ENCODE data around the gene AP2A2.
A peak's percentile ranks its signal among the peaks of the same experiment; 100 is the strongest.
"Not testable (repeated sequence)": the region's sequence is repeated elsewhere in the genome, so short reads cannot be mapped to it uniquely, and the experiment has no call there.

The AP2A2 gene

DNA sequence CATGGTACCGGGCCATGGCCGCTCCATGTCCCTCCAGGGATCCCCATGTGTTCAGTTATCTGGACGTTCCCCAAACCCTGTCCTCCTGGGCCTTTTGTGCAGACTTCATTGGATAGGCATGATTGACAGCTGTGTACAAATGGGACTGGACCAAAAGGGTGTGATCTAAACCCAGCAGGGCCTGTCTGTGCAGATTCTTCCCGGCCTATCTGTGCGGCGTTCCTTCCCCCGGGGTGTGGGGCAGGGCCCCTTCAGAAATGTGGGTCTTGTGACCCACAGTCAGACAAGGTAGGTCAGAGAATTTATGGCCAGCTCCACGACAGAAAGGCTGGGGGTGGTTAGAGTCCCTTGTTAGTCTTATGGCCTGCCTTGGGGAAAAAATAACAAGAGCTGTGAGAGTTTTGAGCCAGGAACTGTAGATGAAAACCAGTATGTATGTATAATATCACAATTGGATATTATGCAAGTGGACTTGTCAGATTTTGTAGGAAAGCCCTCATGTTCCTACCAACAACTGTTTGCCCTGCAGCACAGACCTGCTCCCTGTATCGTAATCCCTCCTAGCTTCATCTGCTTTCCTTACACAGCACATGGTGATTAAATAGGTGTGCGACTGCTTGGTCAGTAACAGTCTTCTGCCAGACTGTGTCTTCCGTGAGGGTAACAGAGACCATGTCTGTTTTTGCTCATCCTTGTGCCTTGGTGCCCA, 31.7 kb downstream of the AP2A2 start:
- no peak for DNase-seq

DNA sequence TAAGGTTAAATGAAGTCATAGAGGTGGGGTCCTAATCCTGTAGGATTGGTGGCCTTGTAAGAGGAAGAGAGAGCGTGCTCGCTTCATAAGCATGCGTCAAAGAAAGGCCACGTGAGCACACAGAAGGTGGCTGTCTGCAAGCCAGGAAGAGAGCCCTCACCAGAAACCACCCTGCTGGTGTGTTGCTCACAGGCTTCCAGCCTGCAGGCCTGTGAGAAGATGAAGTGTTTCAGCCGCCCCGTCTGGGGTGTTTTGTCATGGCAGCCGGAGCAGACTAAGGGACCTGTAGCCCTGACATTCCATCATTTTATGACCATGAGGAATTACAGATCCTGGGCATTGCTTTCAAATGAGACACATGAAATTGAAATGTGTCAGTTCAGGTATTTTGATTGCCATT, 32.4 kb downstream of the AP2A2 start:
- DNase-seq: no peak

DNA sequence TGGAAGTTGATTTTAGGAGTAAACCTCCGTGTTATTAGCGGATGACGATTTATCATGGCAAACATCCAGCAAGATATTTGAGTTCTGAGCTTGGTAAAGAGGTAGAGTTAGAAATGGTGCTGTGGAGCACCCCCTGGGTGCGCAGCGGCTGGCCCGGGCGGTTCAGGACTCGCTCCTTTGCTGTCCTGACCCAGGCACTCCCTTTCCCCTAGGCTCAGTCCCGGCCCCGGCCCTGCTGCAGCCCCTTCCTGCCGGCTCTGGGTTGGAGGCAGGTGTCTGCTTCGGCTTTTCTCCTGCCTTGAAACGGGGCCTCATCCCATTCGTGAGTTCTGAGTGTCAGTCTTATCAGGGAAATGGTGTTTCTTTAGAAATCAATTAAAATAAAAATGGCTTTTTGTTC, 33.4 kb downstream of the AP2A2 start:
- DNase-seq: no peak

DNA sequence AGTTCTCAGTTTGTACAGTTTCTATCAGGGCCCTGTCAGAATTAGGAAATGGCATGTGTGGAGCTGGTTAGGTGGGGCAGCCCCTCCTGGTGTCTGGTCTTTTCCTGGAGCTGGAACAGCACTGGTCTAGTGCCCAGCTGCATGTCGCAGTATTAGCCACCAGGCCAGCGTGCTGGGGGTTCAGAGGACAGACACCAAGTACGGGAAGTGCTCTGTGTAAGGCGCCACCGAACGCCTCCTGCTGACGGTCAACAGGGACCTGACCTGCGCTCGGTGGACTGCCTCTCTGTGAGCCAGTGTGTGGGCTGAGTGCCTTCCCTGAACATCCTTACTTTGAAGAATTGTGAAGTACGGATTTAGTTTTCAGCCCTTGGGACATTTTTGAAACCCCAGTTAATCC, 33.9 kb downstream of the AP2A2 start:
- no peak for DNase-seq

DNA sequence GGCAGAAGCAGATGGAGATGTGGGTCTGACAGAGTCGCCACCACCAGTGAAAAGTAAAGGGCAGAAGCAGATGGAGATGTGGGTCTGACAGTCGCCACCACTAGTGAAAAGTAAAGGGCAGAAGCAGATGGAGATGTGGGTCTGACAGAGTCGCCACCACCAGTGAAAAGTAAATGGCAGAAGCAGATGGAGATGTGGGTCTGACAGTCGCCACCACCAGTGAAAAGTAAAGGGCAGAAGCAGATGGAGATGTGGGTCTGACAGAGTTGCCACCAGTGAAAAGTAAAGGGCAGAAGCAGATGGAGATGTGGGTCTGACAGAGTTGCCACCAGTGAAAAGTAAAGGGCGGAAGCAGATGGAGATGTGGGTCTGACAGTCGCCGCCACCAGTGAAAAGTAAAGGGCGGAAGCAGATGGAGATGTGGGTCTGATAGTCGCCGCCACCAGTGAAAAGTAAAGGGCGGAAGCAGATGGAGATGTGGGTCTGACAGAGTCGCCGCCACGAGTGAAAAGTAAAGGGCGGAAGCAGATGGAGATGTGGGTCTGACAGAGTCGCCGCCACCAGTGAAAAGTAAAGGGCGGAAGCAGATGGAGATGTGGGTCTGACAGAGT, 35.7 kb downstream of the AP2A2 start:
- DNase-seq: not testable (repeated sequence)

DNA sequence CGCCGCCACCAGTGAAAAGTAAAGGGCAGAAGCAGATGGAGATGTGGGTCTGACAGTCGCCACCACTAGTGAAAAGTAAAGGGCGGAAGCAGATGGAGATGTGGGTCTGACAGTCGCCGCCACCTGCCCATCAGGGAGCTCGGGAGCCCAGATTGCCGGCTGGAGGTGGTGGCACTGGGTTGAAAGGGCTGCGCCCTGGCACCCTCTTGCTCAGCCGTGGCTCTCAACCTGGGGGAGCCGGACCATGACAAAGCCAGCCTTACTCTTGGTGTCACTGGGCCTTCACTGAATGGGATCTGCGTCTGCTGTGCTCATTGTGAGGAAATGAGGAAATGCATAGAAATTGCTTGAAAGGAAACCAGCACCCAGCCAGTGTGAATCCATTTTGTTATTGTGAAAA, 36.3 kb downstream of the AP2A2 start:
- no peak for DNase-seq

DNA sequence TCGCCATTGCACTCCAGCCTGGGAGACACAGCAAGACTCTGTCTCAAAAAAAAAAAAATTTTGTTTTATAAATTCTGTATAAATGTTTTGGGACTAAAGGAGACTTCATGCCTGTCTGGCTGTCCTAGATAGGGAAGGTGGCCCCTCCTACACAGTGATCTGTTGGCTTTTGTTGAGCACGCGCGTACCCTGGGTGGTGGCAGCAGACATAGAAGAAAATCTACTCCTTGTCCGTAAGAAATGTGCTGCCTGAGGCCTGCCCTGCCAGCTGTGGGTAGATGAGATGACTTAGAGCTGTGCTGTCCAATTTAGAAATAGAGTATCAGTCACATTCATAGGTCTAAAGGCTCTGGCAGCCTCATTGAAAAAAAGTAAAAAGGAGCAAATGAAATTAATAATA, 37.0 kb downstream of the AP2A2 start:
- no peak for DNase-seq

DNA sequence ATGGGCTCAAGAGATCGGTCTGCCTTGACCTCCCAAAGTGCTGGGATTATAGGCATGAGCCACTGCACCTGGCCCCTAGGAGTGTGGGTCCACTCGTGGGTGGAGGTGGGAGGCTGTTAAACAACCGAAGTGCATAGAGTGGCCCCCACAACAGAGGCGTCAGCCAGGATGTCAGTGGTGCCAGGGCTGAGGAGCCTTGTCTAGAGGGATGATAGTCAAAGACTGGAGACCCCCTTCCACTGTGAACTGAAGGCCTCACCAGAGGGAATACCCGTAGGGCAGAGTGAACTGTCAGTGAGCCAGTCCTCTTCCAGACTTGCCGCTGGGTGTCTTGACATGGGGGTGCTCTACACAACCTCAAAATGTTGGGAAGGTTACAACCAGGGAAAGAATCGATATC, 38.2 kb downstream of the AP2A2 start:
- no peak for DNase-seq

DNA sequence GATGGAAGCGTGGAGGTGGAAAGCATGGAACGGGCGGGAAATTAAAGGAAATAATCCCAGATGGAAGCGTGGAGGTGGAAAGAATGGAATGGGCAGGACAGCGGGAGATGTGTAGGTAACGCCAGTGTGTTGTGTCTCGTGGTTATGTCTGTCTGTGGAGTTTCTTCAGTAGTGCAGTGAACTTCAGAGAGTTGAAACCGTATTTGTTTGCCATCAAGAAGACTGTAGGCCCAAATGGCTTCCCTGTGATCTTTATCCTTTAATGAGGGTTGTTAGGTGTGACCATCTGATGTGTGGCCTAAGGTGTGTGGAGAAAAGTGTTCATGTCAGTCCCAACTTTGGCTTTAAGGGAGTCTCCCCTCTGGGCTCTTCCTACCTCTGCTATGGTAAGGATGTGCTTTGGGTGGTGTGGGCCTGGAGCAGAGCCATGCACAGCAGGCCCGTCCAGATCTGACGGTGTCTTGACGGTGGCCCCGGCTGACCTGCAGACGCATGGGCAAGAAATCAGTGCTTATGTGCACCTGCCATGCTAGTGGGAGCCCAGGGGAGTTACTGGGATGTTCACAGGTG, 39.6 kb downstream of the AP2A2 start:
- DNase-seq: no peak

DNA sequence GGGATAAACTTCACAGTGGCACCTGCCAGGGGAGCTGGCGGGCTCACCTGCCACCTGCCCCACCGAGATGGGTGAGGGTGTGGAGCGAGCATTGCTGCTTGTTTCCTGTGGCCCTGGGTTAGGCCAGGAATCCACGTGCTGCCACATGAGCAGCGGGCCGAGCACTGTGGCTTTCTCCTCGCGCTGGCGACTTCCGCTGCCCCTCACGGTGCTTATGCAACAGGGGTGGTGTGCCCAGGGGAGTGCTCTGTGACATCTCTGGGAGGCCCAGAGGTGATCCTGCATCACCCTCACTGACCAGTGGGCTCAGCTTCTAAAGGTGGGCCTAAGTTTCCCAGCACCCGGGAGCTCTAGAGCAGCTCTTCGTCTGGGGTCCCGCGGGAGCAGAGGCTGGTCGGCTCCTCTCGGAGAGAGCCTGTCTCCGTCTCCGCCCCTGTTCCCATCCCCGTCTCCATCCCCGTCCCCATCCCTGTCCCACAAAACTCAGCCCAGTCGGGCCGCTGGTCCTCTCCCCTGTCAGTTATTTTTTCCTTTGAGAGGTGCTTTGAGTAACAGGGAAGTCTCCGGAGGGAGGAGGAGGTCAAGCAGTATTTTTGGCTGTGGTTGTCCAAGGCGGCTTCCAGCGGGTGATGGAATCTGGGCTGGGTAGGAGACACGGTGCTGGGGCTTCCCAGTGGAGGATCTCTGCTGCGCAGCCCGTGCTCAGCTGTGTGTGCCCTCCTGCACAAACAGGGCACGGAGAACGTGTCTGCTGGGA, 42.5 kb downstream of the AP2A2 start:
- no peak for DNase-seq

DNA sequence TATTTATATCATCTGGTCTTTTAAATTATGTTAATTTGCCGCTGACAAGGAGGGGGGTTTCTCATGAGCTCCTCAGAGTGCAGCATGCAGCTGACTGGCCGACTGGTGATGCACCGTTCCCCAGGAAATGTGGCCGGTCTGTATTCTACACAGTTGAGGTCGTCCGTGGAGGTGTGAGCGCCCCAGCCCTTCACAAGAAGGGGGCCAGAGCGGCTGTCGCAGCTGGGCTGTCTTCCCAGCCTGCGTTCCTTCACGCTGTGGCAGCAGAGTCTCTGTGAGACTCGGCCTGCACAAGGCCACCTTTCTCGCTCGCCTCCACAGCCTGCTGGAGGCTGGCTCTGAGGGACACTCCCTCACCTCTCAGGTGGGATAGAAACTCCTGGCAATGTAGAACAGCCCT, 43.2 kb downstream of the AP2A2 start:
- DNase-seq: no peak

DNA sequence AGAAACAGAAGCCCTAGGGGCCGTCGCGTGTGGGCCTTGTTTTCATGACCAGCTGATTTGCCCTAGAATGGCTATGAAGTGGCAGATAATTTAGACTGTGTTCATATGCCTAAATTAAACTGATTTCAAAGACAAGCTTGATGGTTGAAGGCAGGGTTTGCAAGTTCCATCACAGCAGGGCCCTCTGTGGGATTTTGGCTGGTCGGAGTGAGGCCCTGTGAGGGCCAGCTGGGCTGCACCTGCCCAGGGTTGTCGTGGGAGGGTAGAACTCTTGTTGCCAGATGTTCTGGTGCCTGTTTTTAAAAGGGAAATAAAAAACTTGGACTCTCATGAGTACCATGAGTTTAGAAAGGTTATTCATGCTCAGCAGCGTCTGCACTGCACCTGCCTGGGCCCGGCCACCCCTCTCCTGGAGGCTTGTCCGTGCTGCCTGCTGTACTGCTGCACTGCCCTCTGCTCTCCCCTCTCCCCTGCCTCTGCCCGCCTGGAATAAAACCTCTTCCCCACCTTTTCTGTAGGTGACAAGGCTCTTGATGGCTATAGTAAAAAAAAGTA, 44.1 kb downstream of the AP2A2 start:
- DNase-seq: no peak

DNA sequence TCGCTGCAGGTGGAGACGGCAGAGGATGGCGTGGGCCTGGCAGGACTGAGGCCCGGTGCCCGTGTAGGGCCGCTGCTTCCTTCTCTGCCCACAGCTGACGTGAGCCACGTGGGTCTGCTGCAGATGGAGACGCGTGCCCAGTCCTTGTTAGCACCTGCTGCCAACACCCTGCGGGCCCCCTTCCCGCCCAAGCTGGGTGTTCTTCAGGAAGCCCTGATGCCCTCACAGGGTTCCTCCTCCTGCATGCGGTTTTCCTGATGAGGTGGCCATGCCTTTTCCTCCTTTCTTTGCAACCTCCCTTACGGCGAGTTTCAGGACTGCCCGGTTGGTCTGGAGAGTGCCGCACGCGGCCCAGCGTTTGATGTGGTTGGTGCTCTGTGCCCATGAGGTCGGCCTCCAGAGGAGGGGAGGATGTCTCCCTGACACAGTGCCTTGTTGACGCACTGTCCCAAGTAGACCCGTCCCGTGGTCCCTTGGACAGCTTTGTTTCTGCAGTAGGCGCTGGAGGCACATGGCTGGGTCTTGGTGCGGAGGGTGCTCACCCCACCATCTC, 44.7 kb downstream of the AP2A2 start:
- DNase-seq: no peak

DNA sequence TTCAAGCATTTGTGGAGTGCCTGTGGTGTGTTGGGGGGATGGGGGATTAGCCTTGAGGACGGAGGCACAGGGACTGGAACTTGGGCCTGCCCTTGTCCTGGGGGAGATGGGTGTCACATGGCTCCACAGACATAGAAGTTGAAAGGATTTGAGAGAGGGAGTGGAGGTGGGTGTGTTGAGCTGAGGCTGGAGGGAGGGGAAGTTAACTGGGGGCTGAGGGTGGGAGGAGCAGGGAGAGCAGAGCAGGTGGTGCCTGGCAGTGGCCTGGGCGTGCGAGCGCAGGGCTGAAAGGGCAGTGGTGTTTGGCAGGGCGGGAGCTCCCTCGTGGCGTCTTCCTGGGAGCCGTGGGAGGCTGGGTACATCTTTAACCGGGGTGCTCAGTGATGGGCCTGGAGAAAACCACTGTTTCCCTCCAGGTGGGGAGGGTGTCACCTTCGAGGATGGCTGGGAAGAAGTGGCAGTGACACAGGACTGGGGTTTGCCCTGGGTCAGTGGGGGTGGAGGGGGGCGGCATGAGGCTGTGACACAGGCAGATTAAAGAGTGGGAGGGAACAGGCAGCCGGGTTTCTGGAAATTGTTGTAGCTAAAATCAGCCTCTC, 45.5 kb downstream of the AP2A2 start:
- DNase-seq: no peak

DNA sequence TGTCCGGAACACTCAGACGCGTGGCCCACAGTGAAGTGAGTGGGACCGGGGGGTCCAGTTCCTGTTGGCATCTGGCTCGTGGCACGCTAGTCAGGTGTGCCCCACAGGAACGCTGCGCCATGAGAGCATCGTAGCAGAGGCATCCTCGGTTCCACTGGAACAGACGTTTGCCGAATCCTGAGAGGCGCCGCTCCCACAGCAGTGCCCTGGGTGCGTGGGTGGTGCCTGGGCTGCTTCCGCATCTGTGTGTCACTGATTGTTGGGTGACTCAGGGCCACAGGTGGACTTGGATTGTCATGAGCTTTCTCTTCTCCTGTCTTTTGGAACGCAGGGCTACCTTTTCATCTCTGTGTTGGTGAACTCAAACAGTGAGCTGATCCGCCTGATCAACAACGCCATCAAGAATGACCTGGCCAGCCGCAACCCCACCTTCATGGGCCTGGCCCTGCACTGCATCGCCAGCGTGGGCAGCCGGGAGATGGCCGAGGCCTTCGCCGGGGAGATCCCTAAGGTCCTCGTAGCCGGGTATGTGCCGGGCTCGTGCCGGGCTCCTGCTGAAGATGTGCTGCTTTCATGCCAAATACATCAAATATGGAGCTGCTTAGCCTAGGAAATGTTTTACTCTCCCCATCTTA, 46.2 kb downstream of the AP2A2 start:
- DNase-seq: no peak

DNA sequence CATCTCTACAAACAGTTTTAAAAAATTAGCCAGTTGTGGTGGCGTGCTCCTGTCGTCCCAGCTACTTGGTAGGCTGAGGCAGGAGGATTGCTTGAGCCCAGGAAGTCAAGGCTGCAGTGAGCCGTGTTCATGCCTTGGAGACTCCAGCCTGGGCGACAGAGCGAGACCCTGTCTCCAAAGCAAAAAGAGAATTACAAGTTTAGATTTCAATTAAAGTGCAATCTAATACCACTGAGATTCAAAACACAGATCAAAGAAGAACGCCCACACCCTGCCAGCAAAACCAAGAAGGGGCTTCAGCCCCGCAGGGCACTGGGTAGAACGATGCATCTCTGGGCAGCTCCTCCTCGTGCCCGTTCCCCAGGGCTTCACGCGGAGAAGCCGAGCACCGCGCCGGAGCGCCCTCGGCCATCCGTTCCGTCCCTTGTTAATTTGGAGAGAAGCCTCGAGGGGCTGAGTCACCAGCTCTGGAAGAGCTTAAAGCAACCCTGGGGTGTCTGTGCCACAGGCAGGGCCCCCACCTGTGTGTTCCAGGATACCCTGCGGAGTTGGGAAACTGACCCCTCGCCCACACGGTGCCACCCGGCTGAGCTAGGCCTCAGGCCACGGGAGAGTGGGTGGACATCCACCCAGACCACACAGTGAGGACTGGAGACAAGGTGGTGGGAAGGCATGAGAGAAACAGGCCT, 47.0 kb downstream of the AP2A2 start:
- no peak for DNase-seq

DNA sequence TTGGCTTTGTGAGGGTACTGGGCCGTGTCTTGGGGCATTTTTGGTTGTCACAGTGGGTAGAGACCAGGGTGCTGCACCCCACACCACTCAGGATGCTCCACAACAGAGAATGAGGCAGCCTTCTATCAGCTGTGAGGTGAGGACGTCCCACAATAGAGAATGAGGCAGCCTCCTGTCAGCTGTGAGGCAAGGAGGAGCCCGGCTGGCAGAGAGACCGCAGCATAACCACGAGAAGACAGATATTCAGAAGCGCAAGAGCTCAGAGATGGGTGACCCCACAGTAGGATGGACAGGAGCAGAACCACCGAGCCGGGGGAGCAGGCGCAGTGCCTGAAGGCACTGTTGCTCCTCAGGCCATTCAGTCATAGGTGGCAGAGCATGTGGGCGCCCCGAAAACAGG, 47.6 kb downstream of the AP2A2 start:
- no peak for DNase-seq

DNA sequence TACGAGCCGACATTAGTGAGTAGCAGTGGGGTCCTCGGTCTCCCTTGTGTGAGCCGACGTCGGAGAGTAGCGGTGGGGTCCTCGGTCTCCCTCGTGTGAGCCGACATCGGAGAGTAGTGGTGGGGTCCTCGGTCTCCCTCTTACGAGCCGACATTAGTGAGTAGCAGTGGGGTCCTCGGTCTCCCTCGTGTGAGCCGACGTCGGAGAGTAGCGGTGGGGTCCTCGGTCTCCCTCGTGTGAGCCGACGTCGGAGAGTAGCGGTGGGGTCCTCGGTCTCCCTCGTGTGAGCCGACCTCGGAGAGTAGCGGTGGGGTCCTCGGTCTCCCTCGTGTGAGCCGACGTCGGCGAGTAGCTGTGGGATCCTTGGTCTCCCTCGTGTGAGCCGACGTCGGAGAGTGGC, 49.7 kb downstream of the AP2A2 start:
- not testable (repeated sequence) for DNase-seq

DNA sequence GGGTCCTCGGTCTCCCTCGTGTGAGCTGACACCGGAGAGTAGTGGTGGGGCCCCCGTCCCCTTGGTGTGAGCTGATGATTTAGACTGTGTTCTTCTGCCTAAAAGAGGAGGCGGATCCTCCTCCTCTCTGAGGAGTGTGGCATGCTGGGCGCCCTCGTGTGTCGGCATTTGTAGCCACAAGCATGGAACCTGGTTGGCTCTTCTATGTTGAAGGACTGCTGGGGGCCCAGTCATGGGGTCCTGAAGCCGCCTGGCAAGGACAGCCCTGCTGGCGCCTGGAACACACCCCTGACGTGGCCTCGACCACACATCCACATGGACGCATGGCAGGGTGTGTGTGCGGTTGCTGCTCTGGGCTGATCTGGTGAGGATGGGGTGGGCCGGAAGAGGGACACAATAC, 50.2 kb downstream of the AP2A2 start:
- peak; percentile 94 for DNase-seq

DNA sequence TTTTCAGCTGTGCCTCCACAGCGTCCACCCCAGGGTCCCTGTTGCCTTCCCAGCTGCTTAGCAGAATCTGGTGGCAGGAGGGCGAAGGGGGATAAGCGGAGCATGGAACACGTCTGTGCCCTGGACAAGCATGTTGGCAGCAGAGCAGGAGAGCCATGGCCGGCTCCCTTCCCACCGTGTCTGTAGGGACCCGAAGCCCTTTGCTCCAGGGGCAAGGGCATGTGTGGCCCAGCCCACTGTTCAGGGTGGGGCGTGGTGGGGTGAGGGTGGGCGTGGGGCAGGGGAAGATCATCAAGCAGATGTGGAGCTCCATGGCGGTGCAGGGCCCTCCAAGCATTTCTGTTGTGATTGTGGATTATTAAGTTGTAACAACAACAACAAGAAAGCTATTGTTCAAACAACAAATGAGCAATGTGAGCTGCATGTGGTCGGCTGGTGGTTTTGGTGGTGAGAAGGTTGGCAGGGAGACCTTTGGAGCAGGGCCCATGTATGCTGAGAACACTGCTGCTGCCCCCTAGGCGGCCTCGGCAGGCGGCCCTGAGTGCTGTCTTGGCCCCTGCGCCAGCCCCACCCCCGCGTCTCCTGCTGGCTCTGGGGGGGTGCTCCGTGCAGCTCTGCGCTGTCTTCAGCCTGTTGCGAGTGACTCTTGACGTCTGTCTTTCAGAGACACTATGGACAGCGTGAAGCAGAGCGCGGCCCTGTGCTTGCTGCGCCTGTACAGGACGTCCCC, 50.9 kb downstream of the AP2A2 start:
- no peak for DNase-seq

All from 8988T (cell line).